Smooth muscle cell (in vitro differentiated cells): ENCODE measurements around the gene TMEM253. TPM values are rescaled to one million over a fixed set of nuclear protein-coding genes. Genes with fewer than 3 reads are reported as not detected.

ENCODE experiments used
- DNase-seq: peaks from one replicate; lab custom pipeline; 2025; ENCODE audit not compliant: unreplicated experiment; lab: John Stamatoyannopoulos, UW
- H2AFZ ChIP-seq: fragments of 200-600 bp; sonication (generic); 2 replicates; pipeline ENCODE4 v1.6.0; 2016; ENCODE audit warnings: antibody characterized with exemption, low read depth, mild to moderate bottlenecking
- H3F3A ChIP-seq: fragments of 200-600 bp; sonication (generic); 2 replicates; pipeline ENCODE4 v1.6.0; 2017; ENCODE audit warnings: antibody characterized with exemption, low read depth
- H3K27ac ChIP-seq: fragments of 200-600 bp; sonication (generic); 2 replicates; pipeline ENCODE4 v1.5.1; 2016; ENCODE audit warnings: low read depth, mild to moderate bottlenecking
- H3K27me3 ChIP-seq: fragments of 200-600 bp; sonication (generic); 2 replicates; pipeline ENCODE4 v1.6.1; 2016; ENCODE audit warnings: low read depth, mild to moderate bottlenecking
- H3K36me3 ChIP-seq: fragments of 200-600 bp; sonication (generic); 2 replicates; pipeline ENCODE4 v1.5.1; 2016; ENCODE audit warnings: low read depth
- H3K4me1 ChIP-seq: fragments of 200-600 bp; sonication (generic); 2 replicates; pipeline ENCODE4 v1.5.1; 2016; ENCODE audit warnings: low read depth
- H3K4me2 ChIP-seq: fragments of 200-600 bp; sonication (generic); 2 replicates; pipeline ENCODE4 v1.6.0; 2016; ENCODE audit warnings: mild to moderate bottlenecking
- H3K4me3 ChIP-seq: fragments of 200-600 bp; sonication (generic); 2 replicates; pipeline ENCODE4 v1.5.1; 2016; ENCODE audit warnings: mild to moderate bottlenecking
- H3K79me2 ChIP-seq: fragments of 200-600 bp; sonication (generic); 2 replicates; pipeline ENCODE4 v1.6.0; 2016; ENCODE audit warnings: low read depth, mild to moderate bottlenecking
- H3K9ac ChIP-seq: fragments of 200-600 bp; sonication (generic); 2 replicates; pipeline ENCODE4 v1.6.0; 2016; ENCODE audit warnings: low read depth
- H3K9me3 ChIP-seq: fragments of 200-600 bp; sonication (generic); replicated peaks from 2 replicates; pipeline ENCODE4 v1.5.1; 2016; ENCODE audit warnings: low read depth
- H4K20me1 ChIP-seq: fragments of 200-600 bp; sonication (generic); 2 replicates; pipeline ENCODE4 v1.6.0; 2016; ENCODE audit warnings: low read depth
- WGBS: methylation state at CpG from one replicate; pipeline ENCODE4 v1.1.7; 2016; ENCODE audit warnings: low lambda C conversion rate; 5-methylcytosine and 5-hydroxymethylcytosine counted together
- polyA plus RNA-seq: library from polyadenylated mRNA; unstranded; fragments of >200 nt; fragmentation: Nextera tagmentation; extraction: Ambion mirVana; gene quantifications from 2 replicates; pipeline ENCODE4 v1.2.1, GENCODE V29; 2016
- total RNA-seq: library from RNA; depleted of rRNA; stranded (reverse); fragments of >200 nt; gene quantifications from 2 replicates; pipeline ENCODE4 v1.2.3, GENCODE V29; 2014
- TF ChIP-seq, protein P1 (sequence below): fragments of 200-600 bp; sonication (generic); IDR thresholded peaks from 2 replicates; pipeline ENCODE4 v1.5.1; 2017; ENCODE audit warnings: borderline replicate concordance, mild to moderate bottlenecking, antibody characterized with exemption; ENCODE audit not compliant: insufficient read depth, poor library complexity, severe bottlenecking

TMEM253 gene
- total and polyA plus RNA-seq, 2 experiments from 2014 or later, result 0.41 to 1.0 TPM

DNA sequence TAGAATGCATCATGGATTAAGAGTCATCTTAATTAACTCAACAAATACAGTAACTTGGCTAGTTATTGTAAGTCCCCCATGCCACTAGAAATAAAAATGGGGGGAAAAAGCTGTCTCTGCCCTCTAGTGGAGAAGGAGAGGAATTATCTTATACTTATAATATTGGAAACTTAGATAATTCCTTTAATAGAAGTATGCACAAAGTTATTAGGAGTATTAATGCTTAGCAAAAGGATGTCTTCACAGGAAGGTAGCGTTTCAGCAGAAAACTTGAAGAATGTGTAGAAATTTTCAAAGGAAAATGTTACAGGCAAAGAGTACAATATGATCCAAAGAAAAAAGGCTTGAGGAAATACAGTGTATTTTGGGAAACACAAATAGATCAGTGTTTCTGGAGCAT lies 35.2 kb downstream of the TMEM253 start:
- no peak for DNase-seq
- TF ChIP-seq, protein P1, sequence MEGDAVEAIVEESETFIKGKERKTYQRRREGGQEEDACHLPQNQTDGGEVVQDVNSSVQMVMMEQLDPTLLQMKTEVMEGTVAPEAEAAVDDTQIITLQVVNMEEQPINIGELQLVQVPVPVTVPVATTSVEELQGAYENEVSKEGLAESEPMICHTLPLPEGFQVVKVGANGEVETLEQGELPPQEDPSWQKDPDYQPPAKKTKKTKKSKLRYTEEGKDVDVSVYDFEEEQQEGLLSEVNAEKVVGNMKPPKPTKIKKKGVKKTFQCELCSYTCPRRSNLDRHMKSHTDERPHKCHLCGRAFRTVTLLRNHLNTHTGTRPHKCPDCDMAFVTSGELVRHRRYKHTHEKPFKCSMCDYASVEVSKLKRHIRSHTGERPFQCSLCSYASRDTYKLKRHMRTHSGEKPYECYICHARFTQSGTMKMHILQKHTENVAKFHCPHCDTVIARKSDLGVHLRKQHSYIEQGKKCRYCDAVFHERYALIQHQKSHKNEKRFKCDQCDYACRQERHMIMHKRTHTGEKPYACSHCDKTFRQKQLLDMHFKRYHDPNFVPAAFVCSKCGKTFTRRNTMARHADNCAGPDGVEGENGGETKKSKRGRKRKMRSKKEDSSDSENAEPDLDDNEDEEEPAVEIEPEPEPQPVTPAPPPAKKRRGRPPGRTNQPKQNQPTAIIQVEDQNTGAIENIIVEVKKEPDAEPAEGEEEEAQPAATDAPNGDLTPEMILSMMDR, result peak; percentile 74
- H3K27me3 ChIP-seq, result no peaks in the 10 kb centered on the region
- no peak overlapping the region for H3K9ac ChIP-seq
- H3F3A ChIP-seq, result no peaks in the 10 kb centered on the region
- H2AFZ ChIP-seq, result no peak overlapping the region
- no peaks in the 10 kb centered on the region for H3K79me2 ChIP-seq
- H3K4me1 ChIP-seq, result no peaks in the 10 kb centered on the region
- no peak overlapping the region for H3K4me3 ChIP-seq
- H3K36me3 ChIP-seq, result no peaks in the 10 kb centered on the region
- no peak overlapping the region for H3K27ac ChIP-seq
- no peaks in the 10 kb centered on the region for H4K20me1 ChIP-seq
- H3K9me3 ChIP-seq, result no peaks in the 10 kb centered on the region
- no peak overlapping the region for H3K4me2 ChIP-seq
- 9% methylated on average over 1 of the region's 1 CpG for WGBS

DNA sequence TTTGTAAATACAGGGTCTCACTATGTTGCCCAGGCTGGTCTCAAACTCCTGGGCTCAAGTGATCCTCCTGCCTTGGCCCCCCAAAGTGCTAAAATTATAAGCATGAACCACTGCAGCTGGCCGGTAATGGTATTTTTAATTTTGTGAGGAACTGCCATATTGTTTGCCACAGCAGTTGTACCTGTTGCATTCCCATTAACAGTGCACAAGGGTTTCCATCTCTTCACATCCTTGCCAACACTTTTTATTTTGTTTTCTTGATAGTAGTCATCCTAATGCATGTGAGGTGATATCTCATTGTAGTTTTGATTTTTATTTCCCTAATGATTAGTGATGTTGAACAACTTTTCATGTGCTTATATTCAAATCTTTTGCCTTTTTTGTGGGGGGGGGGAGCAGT lies 41.5 kb downstream of the TMEM253 start:
- H4K20me1 ChIP-seq, result no peaks in the 10 kb centered on the region
- H3K9me3 ChIP-seq, result peaks cover 3% of the 10 kb centered on the region
- no peaks in the 10 kb centered on the region for H3K79me2 ChIP-seq
- no peak overlapping the region for H3K27ac ChIP-seq
- H3K4me1 ChIP-seq, result no peaks in the 10 kb centered on the region
- no peak overlapping the region for H3K4me2 ChIP-seq
- H3K36me3 ChIP-seq, result no peaks in the 10 kb centered on the region
- H3F3A ChIP-seq, result no peaks in the 10 kb centered on the region
- TF ChIP-seq, protein P1, result no peak
- WGBS, result 92% methylated on average over 1 of the region's 1 CpG
- H2AFZ ChIP-seq, result no peak overlapping the region
- H3K9ac ChIP-seq, result no peak overlapping the region
- no peak overlapping the region for H3K4me3 ChIP-seq
- DNase-seq, result no peak
- H3K27me3 ChIP-seq, result no peaks in the 10 kb centered on the region

DNA sequence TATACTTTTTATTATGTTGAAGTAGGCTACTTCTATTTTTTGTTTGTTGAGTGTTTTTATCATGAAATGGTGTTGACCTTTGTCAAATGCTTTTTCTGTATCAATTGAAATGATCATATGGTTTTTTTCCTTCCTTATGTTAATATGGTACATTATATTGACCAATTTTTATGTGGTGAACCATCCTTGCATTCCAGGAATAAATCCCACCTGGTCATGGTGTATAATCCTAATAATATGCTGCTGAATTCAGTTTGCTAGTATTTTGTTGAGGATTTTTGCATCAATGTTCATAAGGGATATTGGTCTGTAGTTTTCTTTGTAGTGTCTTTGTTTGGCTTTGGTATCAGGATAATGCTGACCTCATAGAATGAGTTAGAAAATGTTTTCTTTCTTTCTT lies 44.6 kb downstream of the TMEM253 start:
- no peaks in the 10 kb centered on the region for H3K27me3 ChIP-seq
- TF ChIP-seq, protein P1, result no peak
- no peak for DNase-seq
- H3K36me3 ChIP-seq, result no peaks in the 10 kb centered on the region
- H3K27ac ChIP-seq, result no peak overlapping the region
- H3F3A ChIP-seq, result no peaks in the 10 kb centered on the region
- H3K9ac ChIP-seq, result no peak overlapping the region
- no peak overlapping the region for H2AFZ ChIP-seq
- no peaks in the 10 kb centered on the region for H3K4me1 ChIP-seq
- H3K79me2 ChIP-seq, result no peaks in the 10 kb centered on the region
- H3K4me3 ChIP-seq, result no peak overlapping the region
- no peak overlapping the region for H3K4me2 ChIP-seq
- no peaks in the 10 kb centered on the region for H4K20me1 ChIP-seq
- peaks cover 3% of the 10 kb centered on the region for H3K9me3 ChIP-seq

DNA sequence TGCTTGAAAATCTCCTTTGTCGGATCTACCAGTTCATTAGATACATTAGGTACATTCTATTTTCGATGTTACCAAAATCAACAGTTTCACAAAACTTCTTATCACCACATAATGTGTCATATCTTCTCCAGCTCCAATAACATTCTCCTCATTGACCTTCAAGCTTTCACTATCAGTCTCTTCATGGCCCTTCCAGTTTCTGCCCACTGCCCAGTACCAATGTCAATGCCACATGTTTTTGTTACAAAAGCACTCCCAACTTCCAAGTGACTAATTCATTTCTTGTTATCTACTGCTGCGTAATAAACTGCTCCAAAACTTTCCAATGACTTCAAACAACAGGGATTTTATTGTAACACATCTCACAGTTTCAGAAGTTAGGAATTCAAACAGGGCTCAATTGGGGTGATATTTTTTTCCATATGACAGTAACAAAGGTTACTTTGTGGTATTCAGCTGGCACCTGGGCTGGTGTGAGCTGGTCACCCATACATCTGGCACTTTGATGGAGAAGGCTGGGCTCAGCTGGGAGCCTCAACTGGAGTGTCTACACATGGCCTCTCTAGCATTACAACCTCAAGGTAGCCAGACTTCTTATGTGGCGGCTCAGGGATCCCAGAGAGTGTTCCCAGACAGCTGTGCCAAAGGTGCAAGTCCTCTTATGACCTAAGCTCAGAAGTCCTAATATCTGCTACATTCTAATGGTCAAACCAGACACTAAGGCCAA lies 48.9 kb downstream of the TMEM253 start:
- TF ChIP-seq, protein P1, result no peak
- Histone ChIP-seq H4K20me1 (no peaks in the 10 kb centered on the region), H3K36me3 (no peaks in the 10 kb centered on the region), H3K9me3 (peaks cover 2% of the 10 kb centered on the region), H3K9ac (no peak overlapping the region), H2AFZ (no peak overlapping the region), H3K4me1 (no peaks in the 10 kb centered on the region), H3F3A (no peaks in the 10 kb centered on the region), H3K79me2 (no peaks in the 10 kb centered on the region), H3K27me3 (peaks cover 1% of the 10 kb centered on the region), H3K27ac (no peak overlapping the region), H3K4me3 (no peak overlapping the region), H3K4me2 (no peak overlapping the region)
- WGBS, result 85% methylated on average over 4 of the region's 4 CpGs
- DNase-seq, result no peak
